Jurkat, Clone E6-1 (cell line): Measurements from ENCODE around the gene NOXRED1. TPM values are rescaled to one million over a fixed set of nuclear protein-coding genes. Genes with fewer than 3 reads are reported as not detected.
A peak's percentile ranks its signal among the peaks of the same experiment; 100 is the strongest.

Experiments
- DNase-seq: peaks from one replicate; pipeline ENCODE4 v3.0.0-alpha.2; 2011; ENCODE audit warnings: low read depth, low spot score
- H3K4me3 ChIP-seq: 2 replicates; pipeline ENCODE4 v1.5.1; 2011; ENCODE audit warnings: mild to moderate bottlenecking, low read length, control low read depth, moderate library complexity
- polyA plus RNA-seq: library from polyadenylated mRNA; unstranded; fragments of >200 nt; gene quantifications from one replicate; pipeline ENCODE4 v1.2.1, GENCODE V29; 2012; ENCODE audit warnings: missing spikeins; ENCODE audit not compliant: insufficient read length, insufficient read depth

The NOXRED1 gene, protein sequence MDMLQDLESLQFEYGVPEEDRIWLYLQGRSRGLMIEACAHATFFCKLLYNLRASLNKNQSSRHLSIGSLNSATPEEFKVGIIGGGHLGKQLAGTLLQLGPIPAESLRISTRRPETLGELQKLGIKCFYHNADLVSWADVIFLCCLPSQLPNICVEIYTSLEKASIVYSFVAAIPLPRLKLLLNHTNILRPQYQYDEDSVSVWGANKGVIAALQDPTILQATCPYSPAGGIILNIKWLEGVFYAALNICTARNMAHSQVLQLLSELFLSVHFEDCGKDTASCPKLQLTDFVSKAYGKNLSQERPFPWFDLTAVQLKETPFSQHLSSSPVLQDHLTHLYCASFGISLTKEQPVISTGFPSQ
- 0.63 TPM for polyA plus RNA-seq

GRCh38 chr14:77423423-77423822 lies at the start of gene NOXRED1:
TSS of gene NOXRED1 (minus strand) at chr14:77423523. CDS start at chr14:77422889, 634 bp downstream.
- H3K4me3 ChIP-seq: no peak within 1 kb of the TSS
- no peak for DNase-seq

GRCh38 chr14:77470224-77470870 lies 47.0 kb upstream of the NOXRED1 start:
- DNase-seq: no peak
- no peak overlapping the region for H3K4me3 ChIP-seq

DNA sequence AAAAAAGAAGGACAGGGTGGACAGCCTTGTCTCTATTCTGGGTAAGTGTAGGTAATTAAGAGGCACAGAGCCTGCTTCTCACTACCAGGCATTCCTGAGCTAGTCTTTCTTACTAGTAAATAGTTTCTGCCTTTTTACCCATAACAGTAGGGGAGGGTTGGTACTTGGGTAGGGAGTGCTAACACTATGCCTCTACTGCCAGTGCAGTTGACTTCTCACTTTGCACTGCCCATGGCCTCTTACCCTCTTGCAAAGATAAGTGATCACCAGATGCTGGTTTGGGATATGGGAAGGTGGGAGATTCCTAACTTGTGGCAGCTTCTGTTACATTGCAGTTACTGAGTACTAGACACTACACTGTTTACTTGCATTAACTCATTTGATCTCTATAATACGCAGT lies 46.2 kb upstream of the NOXRED1 start:
- H3K4me3 ChIP-seq: no peak overlapping the region
- DNase-seq: no peak

DNA sequence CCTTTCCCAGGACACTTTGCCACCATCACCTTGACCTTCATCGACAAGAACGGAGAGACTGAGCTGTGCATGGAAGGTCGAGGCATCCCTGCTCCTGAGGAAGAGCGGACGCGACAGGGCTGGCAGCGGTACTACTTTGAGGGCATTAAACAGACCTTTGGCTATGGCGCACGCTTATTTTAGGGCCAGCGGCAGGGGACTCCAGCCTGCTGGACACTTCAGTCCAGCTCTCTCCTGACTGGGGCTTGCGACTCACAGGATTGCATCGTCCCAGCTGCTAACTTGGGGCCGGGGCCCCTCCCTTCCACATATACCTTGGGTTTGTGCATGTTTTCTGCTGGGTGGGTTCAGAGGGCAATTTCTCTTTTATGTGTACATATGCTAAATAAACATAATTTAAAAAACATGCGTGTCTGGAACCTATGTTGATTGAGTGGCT lies 45.8 kb upstream of the NOXRED1 start:
- DNase-seq: no peak
- no peak overlapping the region for H3K4me3 ChIP-seq

DNA sequence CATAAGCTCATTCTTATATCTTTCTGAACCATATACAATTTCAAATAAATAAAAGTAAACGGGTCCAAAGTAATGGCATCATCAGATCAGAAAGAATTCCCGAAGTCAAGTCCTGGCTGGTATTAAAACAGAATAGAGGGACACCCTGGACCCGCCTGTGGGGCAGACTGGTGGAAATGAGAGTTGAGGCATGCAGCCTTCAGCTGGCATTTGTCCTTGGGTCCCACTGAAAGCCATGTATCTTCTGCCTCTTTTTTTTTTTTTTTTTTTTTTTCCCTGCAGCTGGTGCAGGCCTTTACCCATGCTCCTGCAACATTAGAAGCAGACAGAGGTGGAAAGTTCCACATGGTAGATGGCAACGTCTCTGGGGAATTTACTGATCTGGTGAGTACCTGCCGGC lies 44.5 kb upstream of the NOXRED1 start:
- H3K4me3 ChIP-seq: no peak overlapping the region
- DNase-seq: no peak

DNA sequence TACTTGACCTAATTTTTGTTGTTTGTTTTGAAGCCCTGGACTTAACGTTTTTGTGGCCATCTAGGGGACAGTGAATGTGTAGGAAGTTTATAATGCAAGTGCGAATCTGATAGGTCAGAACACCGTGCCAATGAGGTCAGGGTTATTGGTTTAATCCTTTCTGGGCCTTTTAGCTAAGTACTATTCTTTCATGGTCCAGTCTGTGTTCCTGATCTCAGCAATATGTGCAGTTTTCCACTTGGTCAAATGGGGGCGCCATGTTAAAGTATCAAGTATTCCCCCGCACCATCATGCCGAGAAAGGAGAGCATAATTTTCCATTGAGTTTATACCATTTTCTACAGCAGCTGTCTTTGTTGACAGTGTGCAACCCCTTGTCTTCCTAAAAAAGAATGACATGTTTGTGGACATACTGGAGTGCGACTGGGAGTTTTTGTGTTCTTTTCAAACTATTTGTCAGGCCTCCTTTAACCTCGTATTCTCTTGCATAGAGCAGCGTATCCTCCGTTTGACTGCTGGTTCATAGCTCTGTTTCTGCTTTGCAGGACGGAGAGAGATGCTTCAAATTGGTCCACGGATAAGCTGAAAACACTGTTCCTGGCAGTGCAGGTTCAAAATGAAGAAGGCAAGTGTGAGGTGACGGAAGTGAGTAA lies 35.9 kb upstream of the NOXRED1 start:
- DNase-seq: peak; percentile 62
- peak overlapping the region; percentile 88 for H3K4me3 ChIP-seq

DNA sequence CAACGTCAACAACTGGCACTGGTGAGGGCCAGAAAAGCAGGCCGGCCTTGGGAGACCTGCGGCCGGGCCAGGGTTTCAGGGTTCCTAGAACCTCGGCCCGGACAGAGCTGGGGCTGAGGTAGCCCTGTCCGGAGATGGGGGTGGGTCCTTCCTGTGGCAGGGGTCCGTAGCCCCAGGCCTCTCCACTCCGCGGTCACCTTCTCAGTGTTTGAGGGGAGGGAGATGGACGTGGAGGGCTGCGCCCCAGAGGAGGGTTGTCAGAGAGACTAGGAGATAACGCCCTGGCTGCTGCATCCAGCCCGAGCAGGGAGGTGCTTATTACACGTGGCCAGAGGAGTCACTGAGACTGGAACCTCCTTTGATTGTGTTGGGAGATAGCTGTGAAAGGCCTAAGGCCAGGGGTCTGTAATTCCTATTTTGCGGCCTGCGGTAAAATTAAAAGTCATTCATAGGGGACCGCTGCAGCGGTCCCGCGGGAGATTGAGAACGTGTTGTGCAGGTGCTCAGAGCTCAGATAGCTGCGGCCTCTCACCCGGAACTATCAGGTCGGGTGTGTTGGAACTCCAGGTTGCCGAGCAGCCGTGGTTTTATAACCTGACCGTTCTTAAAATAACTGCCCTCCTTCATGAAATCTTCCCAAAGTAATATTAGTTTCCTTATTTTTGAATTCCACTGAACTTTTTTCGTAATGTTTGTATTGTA lies 35.1 kb upstream of the NOXRED1 start:
- H3K4me3 ChIP-seq: peak overlapping the region; percentile 88
- DNase-seq: peak; percentile 17

- peak; percentile 99 for DNase-seq
- H3K4me3 ChIP-seq: peak within 1 kb of the TSS; percentile 88
These were observed 34.4 kb upstream of the NOXRED1 start, which contains the start of the genes AHSA1 and VIPAS39 for GRCh38 chr14:77457522-77458248. TSS of gene AHSA1 (plus strand) at chr14:77458093. CDS start at chr14:77458190, 97 bp downstream. TSS of gene VIPAS39 (minus strand) at chr14:77457601. CDS start at chr14:77454102, 3,499 bp downstream.

GRCh38 chr14:77457115-77457521 lies 33.8 kb upstream of the NOXRED1 start:
- H3K4me3 ChIP-seq: peak overlapping the region; percentile 88
- DNase-seq: no peak

GRCh38 chr14:77455966-77456640 lies 32.8 kb upstream of the NOXRED1 start:
- peak overlapping the region; percentile 88 for H3K4me3 ChIP-seq
- no peak for DNase-seq

DNA sequence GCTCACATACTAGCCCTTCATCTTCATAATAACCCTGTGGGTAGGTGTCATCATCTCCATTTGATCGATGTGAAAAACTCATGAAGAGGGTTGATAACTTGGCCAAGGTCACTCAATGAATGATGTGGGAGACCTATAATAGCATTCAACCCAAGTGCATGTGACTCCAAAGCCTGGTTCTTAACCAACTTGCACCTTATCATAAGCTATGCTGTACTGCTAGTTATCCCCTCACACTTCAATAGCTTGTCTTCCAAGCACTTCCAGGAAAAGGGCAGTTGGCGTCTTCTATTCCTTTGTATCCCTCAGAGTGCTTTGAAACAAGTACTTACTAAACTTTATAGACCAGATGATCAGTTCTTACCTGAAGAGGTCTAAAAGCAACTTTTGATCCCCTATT lies 18.9 kb upstream of the NOXRED1 start:
- DNase-seq: no peak
- no peak overlapping the region for H3K4me3 ChIP-seq

GRCh38 chr14:77439861-77440260 lies 16.5 kb upstream of the NOXRED1 start:
- DNase-seq: no peak

DNA sequence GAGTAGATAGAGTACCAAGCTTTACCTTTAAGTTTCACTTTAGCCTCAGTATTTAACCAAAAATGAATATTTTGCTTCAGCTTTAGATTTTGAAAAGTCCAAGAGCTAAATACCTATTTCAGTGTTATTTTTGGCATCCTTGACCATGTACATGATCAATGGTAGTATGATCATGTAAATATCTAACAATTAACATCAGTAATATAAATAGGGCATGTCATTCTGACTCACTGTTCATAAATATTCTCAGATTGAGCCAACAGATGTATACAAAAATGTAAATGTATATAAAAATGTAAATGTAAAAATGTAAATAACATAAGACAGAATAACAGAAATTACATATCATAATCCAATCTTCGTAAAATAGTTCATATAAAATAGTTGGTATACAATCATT lies 15.3 kb upstream of the NOXRED1 start:
- no peak for DNase-seq
- no peak overlapping the region for H3K4me3 ChIP-seq

More at GRCh38 chr14:77439861-77440260, 16.5 kb upstream of the NOXRED1 start:
- no peak overlapping the region for H3K4me3 ChIP-seq

- H3K4me3 ChIP-seq: no peak overlapping the region
- DNase-seq: no peak
These were observed 12.7 kb upstream of the NOXRED1 start for GRCh38 chr14:77436042-77436441.

DNA sequence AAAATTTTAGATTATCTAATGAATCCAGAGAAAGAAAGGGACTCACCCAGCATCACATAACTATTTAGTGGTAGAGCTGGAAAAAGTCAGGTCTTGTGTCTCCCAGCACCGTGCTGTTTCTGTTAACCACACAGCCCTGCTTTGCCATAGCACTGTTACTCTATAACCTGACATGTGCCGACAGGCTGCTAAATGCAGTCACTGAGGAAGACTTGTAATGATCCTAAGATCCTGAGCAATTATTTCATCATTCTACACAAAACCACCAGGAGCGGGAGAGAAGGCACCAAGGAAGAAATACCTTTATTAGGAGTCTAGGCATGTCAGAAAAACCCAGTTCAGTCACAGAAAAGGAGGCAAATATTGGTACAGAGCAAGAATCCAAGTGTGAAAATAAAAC lies 3.1 kb upstream of the NOXRED1 start:
- no peak for DNase-seq
- H3K4me3 ChIP-seq: no peak overlapping the region

DNA sequence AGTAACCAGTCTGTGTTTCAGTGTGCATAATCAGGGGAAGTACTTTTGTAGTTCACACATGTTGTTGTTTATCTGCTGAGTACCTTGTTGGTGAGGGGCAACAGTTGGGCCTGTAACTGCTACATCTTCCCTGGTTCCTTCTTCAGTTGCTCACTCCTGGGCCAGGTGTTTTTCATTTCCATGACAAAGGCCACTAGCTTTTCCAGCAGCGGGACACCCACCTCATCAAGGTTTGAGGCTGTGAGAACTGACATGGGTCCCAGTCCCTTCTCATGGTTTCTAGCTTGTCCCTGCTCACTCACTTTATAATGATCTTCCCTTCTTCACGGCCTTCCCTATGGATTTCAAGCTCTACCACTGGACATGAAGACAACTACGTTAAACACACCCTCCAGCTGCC lies 1.5 kb upstream of the NOXRED1 start:
- no peak overlapping the region for H3K4me3 ChIP-seq
- DNase-seq: no peak

DNA sequence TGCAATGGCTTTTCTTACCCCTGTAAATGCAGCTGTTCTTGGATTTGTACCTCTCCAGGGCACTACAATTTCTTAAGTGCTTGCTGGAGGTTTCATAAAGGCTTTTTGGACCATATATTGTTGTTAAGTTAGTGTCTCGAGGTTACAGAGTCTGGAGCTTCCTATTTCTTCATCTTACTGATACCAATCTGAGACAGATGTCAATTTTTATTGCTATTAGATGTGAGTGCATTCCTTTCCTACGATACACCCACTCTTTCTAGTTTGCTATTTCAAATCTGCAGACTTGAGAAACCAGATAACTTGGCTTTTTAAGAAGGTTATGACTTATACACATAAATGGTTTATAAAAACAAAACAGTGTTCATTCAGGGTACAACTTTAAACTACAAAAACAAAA lies 2.1 kb downstream of the NOXRED1 start:
- no peak for DNase-seq
- H3K4me3 ChIP-seq: no peak overlapping the region

DNA sequence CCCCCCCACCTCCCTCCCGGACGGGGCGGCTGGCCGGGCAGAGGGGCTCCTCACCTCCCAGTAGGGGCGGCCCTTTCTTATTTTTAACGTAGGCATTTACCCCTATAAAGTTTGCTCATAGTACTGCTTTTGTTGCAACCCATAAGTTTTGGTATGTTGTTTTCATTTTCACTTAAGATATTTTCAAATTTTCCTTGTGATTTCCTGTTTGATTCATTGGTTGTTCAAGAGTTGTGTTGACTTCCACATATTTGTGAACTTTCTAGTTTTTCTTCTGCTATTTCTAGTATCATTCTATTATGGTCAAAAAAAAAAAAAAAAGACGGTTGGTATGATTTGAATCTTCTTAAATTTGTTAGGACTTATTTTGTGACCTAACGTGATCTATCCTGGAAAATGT lies 6.5 kb downstream of the NOXRED1 start:
- no peak for DNase-seq
- H3K4me3 ChIP-seq: no peak overlapping the region
